Raji (cell line): ENCODE results near the gene CHTF18.

ENCODE experiments used
- POLR2A ChIP-seq: IDR thresholded peaks from 2 replicates; pipeline ENCODE4 v1.6.1; 2011; ENCODE audit warnings: low read depth, low read length, control low read depth; ENCODE audit not compliant: insufficient read depth

Gene CHTF18

DNA sequence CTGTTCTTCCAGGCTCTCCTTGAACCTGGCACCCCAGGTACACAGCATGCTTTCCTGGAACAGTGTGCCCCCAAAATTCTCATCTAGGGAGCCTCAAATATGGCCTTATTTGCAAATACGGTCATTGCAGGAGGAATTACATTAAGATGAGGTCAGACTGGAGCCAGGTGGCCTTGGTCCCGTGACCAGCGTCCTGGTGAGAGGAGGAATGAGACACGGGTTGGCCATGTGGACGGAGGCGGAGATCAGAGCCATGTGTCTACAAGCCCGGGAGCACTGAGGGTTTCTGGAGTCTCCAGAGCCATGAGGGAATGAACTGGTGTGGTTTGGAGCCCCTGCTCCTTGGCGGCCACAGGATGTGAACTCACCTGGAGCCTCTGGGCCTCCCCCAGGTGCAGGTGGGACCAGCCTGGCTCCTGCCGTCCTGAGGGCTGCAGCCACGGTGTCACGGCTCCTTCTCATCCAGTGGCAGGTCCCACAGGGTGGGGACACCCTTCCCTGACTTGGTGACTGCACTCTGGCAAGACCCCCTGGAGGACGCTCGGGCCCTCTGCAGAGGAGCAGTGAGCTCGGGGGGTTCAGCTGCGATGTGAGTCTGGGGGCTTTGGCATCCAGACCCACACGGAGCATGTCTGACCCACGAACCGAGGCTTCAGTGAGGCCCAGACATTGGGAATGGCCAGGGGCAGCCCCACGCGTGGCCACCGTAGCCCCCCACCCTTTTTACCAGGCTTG, 33.9 kb downstream of the CHTF18 start:
- no peak for TF ChIP-seq POLR2A

DNA sequence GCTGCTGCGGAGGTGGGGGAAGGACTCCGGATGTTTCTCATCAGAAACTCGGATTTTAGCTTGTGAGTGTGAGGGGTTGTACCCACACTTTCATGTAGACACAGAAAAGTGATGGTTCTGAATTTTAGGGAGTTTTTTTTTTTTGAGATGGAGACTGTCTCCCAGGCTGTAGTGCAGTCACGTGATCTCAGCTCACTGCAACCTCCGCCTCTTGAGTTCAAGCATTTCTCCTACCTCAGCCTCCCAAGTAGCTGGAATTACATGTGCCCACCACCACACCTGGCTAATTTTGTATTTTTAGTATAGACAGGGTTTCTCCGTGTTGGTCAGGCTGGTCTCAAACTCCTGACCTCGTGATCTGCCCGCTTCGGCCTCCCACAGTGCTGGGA, 34.5 kb downstream of the CHTF18 start:
- no peak for TF ChIP-seq POLR2A

DNA sequence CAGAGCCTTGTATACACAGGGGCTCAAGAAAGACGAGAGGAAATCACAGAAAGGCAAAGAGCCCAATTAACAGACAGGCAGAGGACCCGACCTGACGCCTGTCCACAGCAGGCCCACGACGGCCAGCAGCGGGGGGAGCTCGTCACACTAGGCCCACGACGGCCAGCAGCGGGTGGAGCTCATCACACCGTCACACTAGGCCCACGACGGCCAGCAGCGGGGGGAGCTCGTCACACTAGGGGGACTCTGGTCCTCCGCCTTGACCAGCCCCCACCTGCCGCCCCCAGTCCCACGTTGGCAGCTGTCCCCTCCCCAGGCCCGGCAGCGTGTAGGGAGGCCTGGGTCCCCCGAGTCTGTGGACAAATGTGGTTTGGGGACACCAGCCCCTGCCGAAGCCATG, 35.8 kb downstream of the CHTF18 start:
- TF ChIP-seq POLR2A = no peak

DNA sequence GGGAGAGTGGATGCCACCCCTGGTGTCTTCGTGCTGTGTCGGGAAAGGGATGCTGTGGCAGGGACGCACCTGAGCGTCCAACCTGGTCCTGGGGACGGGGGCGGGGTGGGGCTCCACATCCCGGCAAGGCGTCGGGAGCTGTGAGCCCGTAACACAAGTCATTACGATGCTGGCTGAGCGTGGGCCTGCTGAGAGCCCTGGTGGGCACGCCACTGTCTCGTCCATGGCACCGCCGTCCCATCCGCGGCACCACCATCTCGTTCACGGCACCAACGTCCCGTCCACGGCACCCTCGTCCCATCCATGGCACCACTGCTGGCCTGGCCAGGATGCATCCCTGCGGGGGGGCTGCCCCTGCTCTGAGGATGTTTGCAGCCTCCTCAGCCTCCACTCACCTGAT, 36.2 kb downstream of the CHTF18 start:
- no peak for TF ChIP-seq POLR2A

DNA sequence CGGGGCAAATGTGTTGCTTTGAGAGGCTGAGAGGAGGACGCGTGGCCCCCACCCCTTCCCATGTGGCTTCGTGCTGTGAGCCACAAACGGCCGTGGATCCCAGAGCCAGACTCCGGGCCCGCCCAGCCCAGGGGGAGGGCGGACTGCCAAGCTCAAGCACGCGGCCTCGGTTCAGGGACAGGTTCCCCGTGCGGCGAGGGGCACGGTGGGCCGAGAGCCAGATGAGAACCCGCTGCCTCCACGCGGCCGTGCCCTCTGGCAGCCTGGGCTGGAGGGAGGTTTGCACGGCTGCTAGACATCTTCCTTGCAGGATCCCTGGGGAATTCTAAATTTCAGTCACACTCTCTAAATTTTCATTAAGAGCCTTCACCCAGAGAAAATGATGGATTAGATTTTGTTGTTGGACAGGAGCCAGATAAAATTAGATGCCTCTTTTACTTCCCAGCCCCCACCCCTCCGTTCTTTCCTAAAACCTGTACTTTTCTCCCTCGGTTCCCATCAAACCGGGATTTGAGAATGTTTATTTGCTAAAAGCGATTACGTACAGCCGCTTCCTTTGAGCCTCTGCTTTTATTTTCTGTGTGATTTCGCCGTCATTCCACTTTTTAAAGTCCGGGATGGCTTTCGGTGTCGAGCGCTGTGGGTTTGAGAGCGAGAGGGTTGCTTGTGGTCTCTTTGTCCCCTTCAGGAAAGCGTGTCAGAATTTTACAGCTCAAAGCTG, 37.1 kb downstream of the CHTF18 start:
- TF ChIP-seq POLR2A = no peak

DNA sequence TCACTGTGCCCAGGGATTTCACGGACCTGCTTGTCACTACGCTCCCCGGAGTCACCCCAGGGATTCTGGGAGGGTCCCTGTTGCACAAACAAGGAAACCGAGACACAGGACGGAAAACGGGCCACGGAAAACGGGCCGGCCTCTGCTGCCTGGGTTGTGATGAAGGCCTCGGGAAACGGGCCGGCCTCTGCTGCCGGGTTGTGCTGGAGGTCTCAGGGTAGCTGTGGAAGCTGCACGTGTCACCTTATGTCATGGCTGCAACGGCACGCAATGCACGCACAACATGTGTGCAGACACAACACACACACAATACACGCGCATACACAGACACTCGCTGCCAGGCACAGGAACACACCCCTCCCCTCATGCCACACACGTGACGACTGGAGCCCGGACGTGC, 39.1 kb downstream of the CHTF18 start:
- no peak for TF ChIP-seq POLR2A

DNA sequence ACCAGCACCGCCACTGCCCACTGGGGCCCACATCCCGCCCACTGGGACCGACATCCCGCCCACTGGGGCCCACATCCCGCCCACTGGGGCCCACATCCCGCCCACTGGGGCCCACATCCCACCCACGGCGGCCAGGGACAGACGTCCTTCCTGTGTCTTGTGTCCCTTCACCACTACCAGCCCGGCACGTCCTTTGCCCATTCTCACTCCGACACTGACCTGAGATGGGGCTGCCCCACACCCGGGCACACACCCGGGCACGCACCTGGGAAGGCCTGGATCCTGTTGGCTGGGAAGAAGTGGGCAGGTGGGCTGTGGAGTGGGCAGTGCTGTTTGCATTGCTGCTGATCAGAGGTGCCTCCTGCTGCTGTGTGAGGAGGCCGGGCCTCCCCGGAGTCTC, 40.5 kb downstream of the CHTF18 start:
- no peak for TF ChIP-seq POLR2A

DNA sequence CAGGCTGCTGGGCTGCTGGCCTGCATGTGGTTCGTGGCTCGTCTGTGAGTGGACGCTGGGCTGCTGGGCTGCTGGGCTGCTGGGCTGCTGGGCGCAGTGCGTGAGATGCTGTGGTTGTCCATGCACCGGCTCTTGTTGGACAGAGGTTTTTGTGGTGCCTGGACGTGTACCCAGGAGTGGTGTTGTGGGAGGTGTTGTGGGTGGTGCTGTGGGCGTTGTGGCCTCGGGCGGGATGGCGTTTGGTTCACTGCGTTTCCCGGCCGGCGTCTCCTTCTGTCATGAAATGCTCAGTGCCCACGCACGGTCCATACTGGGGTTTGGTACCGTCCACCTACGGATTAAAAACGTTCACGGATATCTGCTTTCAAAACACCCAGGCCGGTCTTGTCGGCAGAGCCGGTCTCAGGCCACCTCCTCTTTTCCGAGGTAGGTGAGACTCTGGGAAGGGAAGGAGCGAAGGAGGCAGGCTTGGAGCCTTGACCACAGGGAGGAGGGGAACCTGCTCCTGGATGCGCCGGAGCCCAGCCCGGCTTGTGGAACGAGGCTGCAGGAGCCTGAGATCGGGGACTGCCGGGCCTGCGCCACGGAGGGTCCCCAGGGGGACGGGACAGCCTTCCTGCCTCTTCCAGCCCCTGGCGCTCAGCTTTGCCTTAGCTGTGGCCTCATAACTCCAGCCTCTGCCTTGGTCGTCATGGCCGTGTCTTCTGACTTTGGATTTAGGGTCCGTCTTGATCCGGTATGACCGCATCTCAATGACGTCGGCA, 41.9 kb downstream of the CHTF18 start:
- TF ChIP-seq POLR2A = no peak

DNA sequence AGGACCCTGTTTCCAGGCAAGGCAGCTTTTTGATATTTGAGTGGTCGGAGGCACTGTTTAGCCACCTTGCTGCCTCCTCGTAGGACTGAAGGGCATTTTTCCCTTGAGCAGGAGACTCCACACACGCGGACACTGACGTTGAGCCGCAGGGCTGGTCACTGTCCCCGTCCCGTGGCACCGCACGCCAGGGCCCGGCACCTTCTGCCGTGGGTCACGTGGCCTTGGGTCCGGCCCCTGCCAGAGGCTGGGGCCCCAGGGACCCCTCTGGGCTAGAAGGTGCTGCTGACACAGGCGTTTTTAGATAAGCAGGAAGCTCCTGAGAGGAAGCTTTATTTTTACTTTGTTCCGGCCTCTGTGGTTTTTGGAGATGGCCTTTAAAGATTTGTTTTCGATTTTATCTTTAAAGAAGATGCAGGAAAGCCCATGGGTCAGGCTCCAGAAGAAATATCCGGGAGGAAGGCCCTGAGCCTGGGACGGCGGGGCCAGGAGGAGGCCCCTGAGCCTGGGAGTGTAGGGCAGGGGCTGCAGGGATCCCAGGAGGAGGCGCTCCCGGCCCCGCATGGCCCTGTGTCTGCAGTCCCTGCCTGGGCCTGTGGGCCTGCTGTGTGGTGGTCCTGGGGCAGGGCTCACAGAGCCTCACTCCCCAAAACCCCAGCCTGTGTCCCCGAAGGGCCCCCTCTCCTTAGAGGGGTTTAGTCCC, 42.6 kb downstream of the CHTF18 start:
- no peak for TF ChIP-seq POLR2A

DNA sequence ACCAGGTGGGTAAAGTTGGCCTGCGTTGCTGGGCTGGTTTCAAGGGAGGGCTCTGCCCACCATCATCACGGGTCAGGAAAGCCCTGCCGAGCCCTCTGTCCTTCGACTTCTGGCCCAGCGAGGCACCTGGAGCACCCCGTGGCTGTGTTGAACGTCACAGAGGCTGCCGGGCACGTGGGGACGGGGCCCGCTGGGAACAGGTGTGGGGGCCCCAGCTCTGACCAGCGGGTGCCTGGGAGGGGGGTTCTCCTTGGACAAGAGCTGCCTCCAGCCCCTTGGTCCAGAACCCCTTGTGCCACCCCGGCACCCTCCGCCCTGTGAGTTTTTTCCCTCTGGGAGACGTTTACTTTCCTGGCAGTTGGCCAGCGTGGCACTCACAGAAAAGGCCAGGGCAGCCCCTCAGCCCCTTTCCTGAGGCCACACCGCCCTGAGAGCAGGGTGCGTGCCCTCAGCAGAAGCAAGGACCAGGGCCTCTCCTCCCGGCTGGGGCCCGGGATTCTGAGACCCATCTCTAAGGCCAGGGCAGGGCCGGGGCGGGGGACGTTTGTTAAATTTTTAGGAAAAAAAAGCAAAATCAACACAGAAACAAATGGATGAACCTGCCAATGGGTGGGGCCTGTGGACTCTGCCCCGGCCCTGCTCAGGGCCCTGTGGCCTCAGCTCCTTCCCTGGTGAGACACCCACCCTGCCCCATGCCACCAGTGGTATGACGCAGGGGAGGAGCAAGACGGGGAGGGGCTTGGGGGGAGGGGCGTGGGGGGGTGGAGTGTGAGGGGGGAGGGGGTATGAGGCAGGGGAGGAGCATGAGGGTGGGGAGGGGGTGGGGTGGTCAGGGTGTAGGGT, 43.4 kb downstream of the CHTF18 start:
- no peak for TF ChIP-seq POLR2A

DNA sequence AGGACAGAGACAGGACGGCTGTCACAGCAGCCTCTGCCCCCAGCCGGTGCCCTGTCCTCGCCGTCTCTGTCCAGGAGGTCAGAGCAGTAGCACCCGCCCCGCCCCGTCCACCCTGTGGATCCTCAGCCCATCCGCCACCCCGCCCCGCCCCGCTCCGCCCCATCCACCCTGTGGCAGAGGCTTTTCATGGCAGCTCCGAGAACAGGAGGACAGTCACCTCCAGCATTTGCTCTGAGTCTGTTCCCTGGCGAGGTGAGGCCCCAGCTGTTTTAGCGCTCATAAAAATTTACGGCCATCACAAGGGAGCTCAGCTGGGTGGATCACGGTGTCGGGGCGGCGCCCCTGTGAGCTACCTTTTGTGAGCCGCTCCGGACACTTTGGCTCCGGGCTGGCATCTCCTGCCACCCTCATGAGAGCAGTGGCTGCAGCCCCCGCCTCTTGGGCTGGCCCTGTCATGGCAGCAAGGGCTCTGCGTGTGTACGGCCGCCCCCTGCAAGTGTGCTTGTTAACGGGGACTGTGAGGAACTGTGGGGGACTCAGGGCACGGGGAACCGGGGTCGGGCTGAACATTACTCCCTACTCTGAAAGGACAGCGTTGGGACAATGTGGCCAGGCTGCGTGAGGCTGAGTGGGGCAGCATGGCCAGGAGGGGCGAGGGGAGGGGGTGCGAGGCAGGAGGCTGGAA, 44.4 kb downstream of the CHTF18 start:
- TF ChIP-seq POLR2A = no peak

DNA sequence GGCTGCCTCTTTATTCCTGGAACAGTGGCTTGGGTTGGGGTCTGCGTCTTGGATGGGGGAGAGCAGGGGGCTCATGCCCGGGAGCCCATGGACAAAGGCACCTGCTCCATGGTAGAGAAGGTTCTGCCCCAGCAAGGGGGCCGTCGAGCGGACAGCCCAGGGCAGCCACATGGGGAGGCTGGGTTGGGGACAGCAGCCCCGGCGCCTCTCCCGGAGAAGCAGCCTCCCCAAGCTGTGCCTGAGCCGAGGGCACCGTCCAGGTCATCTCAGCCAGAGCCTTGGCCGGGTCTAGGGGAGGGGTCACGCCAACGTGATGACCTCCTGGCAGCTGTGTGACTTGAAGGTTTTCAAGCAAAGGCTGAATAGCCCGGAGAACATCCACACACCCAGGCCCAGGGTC, 45.0 kb downstream of the CHTF18 start:
- TF ChIP-seq POLR2A = no peak

DNA sequence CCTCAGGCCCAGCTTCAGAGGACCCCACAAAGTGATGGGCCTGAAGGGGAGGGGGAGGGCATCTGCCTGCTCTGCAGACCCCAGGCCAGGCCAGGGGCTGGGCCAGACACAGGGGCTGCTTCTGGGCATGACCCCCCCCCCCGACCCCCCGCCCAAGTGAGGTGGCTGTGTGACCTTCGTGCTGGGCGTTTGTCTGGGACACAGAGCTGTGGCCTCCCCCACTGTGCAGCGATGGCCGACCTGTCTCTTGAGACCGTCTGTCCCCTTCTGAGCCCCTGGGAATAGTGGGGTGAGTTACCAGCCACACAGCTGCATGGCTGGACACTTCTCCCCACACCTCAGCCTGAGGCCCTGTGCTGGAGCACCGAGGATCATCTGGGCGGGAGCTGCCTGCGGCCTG, 47.0 kb downstream of the CHTF18 start:
- no peak for TF ChIP-seq POLR2A

DNA sequence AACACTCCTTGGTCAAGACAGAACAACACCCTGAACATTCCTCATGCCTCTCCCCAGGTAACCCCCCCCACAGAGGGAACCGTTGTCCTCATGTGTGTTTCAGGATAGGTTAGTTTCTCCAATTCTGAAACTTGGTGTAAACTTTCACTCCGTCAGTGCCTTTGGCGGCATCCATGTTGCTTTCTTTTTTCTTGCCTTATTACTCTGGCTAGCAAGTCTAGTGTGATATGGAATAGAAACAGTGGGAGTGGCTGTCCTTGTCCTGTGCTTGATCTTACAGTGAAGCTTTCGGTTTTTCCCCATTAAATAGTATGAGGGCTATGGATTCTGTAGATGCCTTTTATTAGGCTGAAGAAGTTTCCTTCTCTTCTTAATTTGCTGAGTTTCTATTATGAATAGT, 47.8 kb downstream of the CHTF18 start:
- TF ChIP-seq POLR2A = no peak
